ENCODE measurements around the gene FAM3D. TPM values are rescaled to one million over a fixed set of nuclear protein-coding genes. Genes with fewer than 3 reads are reported as not detected.

FAM3D gene
- polyA plus RNA-seq, 2 of the 4 experiments (the other 2 are of a cell fraction), result not detected

DNA sequence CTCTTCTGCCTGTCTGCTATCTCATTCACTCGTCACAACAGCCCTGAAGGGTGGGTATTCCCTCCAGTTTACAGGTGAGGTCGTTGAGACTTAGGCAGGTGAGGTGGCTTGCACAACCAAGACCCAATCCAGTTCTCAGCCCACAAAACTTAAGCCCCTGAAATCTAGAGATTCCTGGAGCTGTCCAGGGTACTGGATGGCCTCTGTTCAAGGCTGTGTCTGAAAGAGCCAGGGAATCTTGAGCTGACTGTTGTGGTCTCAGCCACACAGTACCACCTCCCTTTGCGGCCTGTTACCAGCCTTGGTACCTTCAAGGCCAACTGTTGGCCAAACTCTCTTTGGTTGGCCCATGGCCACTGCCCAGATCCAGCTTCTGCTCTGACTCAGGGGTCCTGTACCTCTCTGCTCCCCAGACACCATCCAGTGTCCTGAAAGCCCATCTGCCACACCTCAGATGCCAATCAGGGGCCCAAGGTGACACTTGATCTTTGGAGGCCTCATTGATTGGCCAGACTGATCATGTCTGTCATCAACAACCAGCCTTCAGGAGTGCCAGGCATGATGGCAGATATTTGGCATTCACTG, 78.5 kb downstream of the FAM3D start:
- TF ChIP-seq, protein P1, sequence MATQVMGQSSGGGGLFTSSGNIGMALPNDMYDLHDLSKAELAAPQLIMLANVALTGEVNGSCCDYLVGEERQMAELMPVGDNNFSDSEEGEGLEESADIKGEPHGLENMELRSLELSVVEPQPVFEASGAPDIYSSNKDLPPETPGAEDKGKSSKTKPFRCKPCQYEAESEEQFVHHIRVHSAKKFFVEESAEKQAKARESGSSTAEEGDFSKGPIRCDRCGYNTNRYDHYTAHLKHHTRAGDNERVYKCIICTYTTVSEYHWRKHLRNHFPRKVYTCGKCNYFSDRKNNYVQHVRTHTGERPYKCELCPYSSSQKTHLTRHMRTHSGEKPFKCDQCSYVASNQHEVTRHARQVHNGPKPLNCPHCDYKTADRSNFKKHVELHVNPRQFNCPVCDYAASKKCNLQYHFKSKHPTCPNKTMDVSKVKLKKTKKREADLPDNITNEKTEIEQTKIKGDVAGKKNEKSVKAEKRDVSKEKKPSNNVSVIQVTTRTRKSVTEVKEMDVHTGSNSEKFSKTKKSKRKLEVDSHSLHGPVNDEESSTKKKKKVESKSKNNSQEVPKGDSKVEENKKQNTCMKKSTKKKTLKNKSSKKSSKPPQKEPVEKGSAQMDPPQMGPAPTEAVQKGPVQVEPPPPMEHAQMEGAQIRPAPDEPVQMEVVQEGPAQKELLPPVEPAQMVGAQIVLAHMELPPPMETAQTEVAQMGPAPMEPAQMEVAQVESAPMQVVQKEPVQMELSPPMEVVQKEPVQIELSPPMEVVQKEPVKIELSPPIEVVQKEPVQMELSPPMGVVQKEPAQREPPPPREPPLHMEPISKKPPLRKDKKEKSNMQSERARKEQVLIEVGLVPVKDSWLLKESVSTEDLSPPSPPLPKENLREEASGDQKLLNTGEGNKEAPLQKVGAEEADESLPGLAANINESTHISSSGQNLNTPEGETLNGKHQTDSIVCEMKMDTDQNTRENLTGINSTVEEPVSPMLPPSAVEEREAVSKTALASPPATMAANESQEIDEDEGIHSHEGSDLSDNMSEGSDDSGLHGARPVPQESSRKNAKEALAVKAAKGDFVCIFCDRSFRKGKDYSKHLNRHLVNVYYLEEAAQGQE (IDR thresholded peaks at IDR 0.05), result peak; percentile 92
- TF ChIP-seq EHMT2 (IDR thresholded peaks at IDR 0.05; ENCODE audit: low read depth) (peak; percentile 80), ZFP36 (IDR thresholded peaks at IDR 0.05; ENCODE audit: borderline replicate concordance, partially characterized antibody) (no peak)
- CTCF ChIA-PET, result interaction anchor here (0.7 to 2.3 kb wide), 4 partner anchors 20 to 42 kb away, joined by 3 to 9 read pairs (median 4); no protein-coding TSS in a partner anchor
- ATAC-seq (no peak), FAIRE-seq (no peak), DNase-seq (ENCODE audit: low read depth in 1 of 2, low spot score in 1 of 2) (no peak)
- H3K27ac ChIP-seq, result no peak overlapping the region
- H3K4me1 ChIP-seq, result 0 out of 3 replicates have a peak, but pooled peaks cover 5% of the 10 kb centered on the region
- POLR2A ChIA-PET, result no interaction called here
- H3K4me3 ChIP-seq, result no peak overlapping the region
- H3K4me2 ChIP-seq, result no peak overlapping the region
- WGBS (ENCODE audit: missing lambda C conversion rate), result 30% methylated on average over 3 of the region's 3 CpGs
- no peaks in the 10 kb centered on the region for H3K9me3 ChIP-seq

DNA sequence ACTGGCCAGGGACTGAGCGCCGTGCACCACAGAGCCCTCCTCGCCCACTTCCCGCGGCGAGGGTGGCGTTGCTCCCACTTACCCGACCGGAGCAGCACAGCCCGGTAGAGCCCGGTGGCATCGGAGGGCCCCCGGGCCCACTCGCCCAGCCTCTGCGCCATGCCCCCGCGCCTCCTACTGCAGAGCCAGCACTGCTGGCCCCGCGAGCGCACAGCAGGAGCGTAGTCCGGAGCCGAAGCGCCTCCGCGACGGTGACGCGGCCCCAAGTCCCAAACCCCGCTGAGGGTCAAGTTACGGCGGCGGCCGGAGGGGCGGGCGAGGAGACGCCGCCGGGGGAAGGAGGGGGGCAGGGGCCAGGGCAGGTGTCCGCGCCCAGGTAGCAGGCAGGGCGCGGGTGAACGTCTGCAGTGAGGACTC, 79.8 kb downstream of the FAM3D start:
- no peak for TF ChIP-seq BHLHE40 (IDR thresholded peaks at IDR 0.05; ENCODE audit: low read depth, low read length)
- no peak for TF ChIP-seq CHD4 (IDR thresholded peaks at IDR 0.05; ENCODE audit: borderline replicate concordance)
- no peak for TF ChIP-seq PHF8 (IDR thresholded peaks at IDR 0.05; ENCODE audit: borderline replicate concordance, low read depth)
- TF ChIP-seq EHMT2 (IDR thresholded peaks at IDR 0.05; ENCODE audit: low read depth), result no peak
- TF ChIP-seq HDAC2 (IDR thresholded peaks at IDR 0.05), result no peak
- TF ChIP-seq HMGXB4 (CRISPR knock-in tag; IDR thresholded peaks at IDR 0.05; ENCODE audit: borderline replicate concordance), result no peak
- TF ChIP-seq RARB (CRISPR knock-in tag; IDR thresholded peaks at IDR 0.05), result no peak
- no peak for TF ChIP-seq TFCP2L1 (CRISPR knock-in tag; IDR thresholded peaks at IDR 0.05)
- ChIA-PET POLR2A (no interaction called here), CTCF (interaction anchor here (0.7 to 2.3 kb wide), 3 partner anchors 19 to 43 kb away, joined by 3 to 9 read pairs (median 4); no protein-coding TSS in a partner anchor)
- Histone ChIP-seq H3K4me1 (0 out of 3 replicates have a peak, but pooled peaks cover 5% of the 10 kb centered on the region), H3K27ac (no peak overlapping the region), H3K4me2 (no peak overlapping the region), H3K4me3 (no peak overlapping the region), H3K9me3 (no peaks in the 10 kb centered on the region)
- 85% methylated on average over 36 of the region's 44 CpGs for WGBS (ENCODE audit: missing lambda C conversion rate)
- DNase-seq (ENCODE audit: low read depth in 1 of 2, low spot score in 1 of 2) (no peak), FAIRE-seq (no peak), ATAC-seq (no peak)

- Histone ChIP-seq H3K9me3 (no peaks in the 10 kb centered on the region), H3K27ac (no peak overlapping the region), H3K4me2 (peak overlapping the region; percentile 97; the same call in 2 of the 3 replicates), H3K4me1 (peaks cover 7% of the 10 kb centered on the region; the same call in 1 of the 3 replicates), H3K4me3 (no peak overlapping the region)
- POLR2A ChIA-PET, result no interaction called here
- no peak for DNase-seq (ENCODE audit: low read depth in 1 of 2, low spot score in 1 of 2)
- TF ChIP-seq CEBPB (IDR thresholded peaks at IDR 0.05), result no peak
- no peak for TF ChIP-seq USF2 (IDR thresholded peaks at IDR 0.05)
- no peak for TF ChIP-seq CBX2 (IDR thresholded peaks at IDR 0.05; ENCODE audit: borderline replicate concordance, low read depth)
- TF ChIP-seq, protein P2, sequence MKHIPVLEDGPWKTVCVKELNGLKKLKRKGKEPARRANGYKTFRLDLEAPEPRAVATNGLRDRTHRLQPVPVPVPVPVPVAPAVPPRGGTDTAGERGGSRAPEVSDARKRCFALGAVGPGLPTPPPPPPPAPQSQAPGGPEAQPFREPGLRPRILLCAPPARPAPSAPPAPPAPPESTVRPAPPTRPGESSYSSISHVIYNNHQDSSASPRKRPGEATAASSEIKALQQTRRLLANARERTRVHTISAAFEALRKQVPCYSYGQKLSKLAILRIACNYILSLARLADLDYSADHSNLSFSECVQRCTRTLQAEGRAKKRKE (CRISPR knock-in tag; IDR thresholded peaks at IDR 0.05; ENCODE audit: low read depth), result no peak
- no peak for TF ChIP-seq PHF8 (IDR thresholded peaks at IDR 0.05; ENCODE audit: borderline replicate concordance, low read depth)
- TF ChIP-seq SREBF2 (IDR thresholded peaks at IDR 0.05), result no peak
- no peak for TF ChIP-seq BHLHE40 (IDR thresholded peaks at IDR 0.05; ENCODE audit: low read depth, low read length)
- TF ChIP-seq CHD4 (IDR thresholded peaks at IDR 0.05; ENCODE audit: borderline replicate concordance), result no peak
- no peak for TF ChIP-seq FOSL2 (IDR thresholded peaks at IDR 0.05)
- no peak for TF ChIP-seq FOSL2 (CRISPR knock-in tag; IDR thresholded peaks at IDR 0.05)
- no peak for TF ChIP-seq FOXS1 (CRISPR knock-in tag; IDR thresholded peaks at IDR 0.05)
- TF ChIP-seq HOXA7 (CRISPR knock-in tag; IDR thresholded peaks at IDR 0.05), result no peak
- no peak for TF ChIP-seq TP53 (CRISPR knock-in tag; IDR thresholded peaks at IDR 0.05)
- no peak for TF ChIP-seq NPAS2 (CRISPR knock-in tag; IDR thresholded peaks at IDR 0.05; ENCODE audit: borderline replicate concordance)
- TF ChIP-seq JUN (IDR thresholded peaks at IDR 0.05), result no peak
- no peak for TF ChIP-seq ZFP36 (IDR thresholded peaks at IDR 0.05; ENCODE audit: borderline replicate concordance, partially characterized antibody)
- CTCF ChIA-PET, result interaction anchor here (0.6 to 2.8 kb wide), 8 partner anchors 11 to 44 kb away, joined by 3 to 19 read pairs (median 4); no protein-coding TSS in a partner anchor
- 65% methylated on average over 7 of the region's 8 CpGs for WGBS (ENCODE audit: missing lambda C conversion rate)
- no peak for FAIRE-seq
- no peak for ATAC-seq
Observed at GRCh38 chr3:58585994-58586393, 80.6 kb downstream of the FAM3D start.

Measured in A549 (cell line).